Hair follicle dermal papilla cell (primary cell): ENCODE results near the gene GUF1. TPM values are rescaled to one million over a fixed set of nuclear protein-coding genes. Genes with fewer than 3 reads are reported as not detected.

Experiments used
- total RNA-seq: library from RNA; depleted of rRNA; stranded (reverse); fragments of >200 nt; gene quantifications from 2 replicates; pipeline ENCODE4 v1.2.3, GENCODE V29; 2012

Gene GUF1, protein sequence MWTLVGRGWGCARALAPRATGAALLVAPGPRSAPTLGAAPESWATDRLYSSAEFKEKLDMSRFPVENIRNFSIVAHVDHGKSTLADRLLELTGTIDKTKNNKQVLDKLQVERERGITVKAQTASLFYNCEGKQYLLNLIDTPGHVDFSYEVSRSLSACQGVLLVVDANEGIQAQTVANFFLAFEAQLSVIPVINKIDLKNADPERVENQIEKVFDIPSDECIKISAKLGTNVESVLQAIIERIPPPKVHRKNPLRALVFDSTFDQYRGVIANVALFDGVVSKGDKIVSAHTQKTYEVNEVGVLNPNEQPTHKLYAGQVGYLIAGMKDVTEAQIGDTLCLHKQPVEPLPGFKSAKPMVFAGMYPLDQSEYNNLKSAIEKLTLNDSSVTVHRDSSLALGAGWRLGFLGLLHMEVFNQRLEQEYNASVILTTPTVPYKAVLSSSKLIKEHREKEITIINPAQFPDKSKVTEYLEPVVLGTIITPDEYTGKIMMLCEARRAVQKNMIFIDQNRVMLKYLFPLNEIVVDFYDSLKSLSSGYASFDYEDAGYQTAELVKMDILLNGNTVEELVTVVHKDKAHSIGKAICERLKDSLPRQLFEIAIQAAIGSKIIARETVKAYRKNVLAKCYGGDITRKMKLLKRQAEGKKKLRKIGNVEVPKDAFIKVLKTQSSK
- 15.4 and 18.0 TPM in 2 replicates for total RNA-seq

DNA sequence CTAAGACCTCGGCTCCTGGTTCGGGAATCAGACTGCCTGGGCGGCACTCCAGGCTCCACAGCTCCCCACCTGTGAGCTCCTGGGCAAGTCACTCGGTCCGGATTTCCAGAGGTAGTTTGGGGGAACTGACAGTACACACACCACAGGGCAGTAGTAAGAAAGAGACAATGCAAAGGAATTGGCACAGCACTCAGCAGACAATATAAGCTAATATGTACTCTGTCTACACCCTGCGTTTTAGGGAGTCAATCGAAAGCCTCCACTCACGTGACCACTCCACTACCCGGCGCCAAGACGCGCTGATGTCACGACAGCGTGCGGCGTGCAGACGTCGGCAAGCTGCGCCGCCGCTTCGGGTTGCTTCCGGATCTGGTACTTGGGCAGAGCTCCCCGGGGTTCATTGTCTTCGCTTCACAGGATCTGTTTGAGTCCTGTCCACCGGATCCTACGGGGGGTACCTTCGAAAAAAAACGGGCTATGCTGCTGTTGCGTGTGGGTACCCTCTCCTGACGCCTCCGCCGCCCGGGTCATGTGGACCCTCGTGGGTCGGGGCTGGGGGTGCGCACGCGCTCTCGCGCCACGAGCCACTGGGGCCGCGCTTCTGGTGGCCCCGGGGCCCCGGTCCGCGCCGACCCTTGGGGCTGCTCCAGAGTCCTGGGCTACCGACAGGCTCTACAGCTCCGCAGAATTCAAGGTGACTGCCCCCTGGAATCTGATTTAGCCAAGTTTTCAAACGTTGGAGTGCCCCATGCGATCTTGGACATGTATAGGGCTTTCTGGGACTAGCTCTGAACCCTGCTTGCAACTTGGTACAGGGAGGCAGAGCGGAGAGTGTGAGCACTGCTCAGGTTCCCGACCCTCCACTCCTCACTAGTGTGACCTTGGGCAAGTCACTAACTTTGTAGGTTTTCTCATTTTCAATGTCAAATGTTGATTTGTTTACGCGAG is at the start of gene GUF1:
TSS of gene GUF1 (plus strand) at position 327 of the 948 bp plus-strand sequence. CDS start at position 530, 203 bp downstream.

DNA sequence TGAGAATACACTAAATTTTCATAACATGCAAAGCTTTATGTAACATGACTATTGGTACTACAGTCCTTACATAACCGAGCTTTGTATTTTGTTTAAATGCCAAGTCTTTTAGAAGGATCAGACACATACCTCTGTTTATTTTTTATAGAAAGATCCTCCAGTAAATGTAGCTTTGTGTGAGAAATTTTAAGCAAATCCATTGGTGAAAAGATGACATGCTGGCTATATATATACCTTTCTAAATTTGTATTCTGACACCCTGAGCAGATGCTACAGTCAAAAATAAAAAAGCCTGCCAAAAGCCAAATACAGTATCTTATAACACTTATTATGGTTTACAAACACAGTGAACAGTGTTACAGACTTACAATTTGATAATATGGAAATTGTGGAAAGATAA is 26.8 kb upstream of the GUF1 start, which contains the start of gene YIPF7:
TSS of gene YIPF7 (minus strand) at position 201 of the 400 bp plus-strand sequence. CDS start 1,525 bp downstream, outside the sequence.

DNA sequence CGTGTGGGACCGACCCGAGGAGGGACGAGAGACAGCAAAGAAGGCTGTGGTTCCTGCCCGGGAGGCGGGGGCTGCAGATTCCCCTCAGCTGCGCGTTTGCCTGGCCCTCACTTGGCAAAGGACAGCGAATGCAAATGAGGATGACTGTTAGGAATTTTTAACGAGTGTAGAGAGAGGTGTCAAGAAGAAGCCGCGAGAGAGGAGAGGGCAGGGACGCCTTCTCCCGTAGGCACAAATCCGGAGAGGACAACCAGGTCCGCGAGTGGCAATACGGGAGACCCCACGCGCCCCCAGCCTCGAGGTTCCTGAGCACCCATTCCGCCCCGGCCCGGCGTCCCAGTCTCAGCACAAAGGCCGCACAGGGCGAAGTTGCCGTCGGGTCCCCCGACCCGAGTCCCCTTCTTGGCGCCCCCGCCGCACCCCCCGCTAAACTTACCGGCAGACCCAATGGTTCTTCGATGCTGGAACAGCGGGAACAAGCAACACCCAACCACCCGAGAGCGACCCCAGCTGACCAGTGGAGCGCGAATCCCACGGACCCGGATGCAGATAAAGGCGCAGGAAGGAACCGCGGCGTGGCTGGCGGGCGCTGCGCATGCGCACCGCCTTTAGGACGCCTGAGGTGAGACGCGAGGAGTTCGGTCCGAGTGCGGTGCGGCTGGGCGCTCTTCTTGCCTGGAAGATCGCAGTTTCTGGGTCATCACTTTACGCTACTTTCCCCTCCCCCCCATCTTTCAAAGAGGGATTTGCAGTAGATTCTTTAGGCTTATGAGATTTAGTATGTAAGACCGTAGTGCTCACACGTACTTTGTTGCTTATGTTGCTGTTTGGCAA is 48.0 kb downstream of the GUF1 start, which contains the start of gene GNPDA2:
TSS of gene GNPDA2 (minus strand) at position 519 of the 834 bp plus-strand sequence. CDS start 4,349 bp downstream, outside the sequence.

Other genes starting within 250 kb of the GUF1 start
- gene KCTD8, start 229.6 kb upstream of the GUF1 start, total RNA-seq, result not detected in 2 replicates
- not detected in 2 replicates for gene YIPF7, start 26.8 kb upstream of the GUF1 start, total RNA-seq
- 20.3 and 21.1 TPM in 2 replicates for gene GNPDA2, start 48.1 kb downstream of the GUF1 start, total RNA-seq